SK-N-SH (cell line): Measurements from ENCODE around the gene CENPO. TPM values are rescaled to one million over a fixed set of nuclear protein-coding genes. Genes with fewer than 3 reads are reported as not detected.
A peak's percentile ranks its signal among the peaks of the same experiment; 100 is the strongest.

ENCODE experiments used
- CTCF ChIA-PET: fragments of 300-600, 350-600 bp; formaldehyde crosslinking; extraction: SDS; loops from one replicate; lab custom pipeline; 2021; lab: Yijun Ruan, JAX
- POLR2A ChIA-PET: fragments of 350-600 bp; sonication (Branson Sonifier 250); formaldehyde crosslinking; extraction: SDS; loops from one replicate; lab custom pipeline; 2020; ENCODE audit warnings: antibody characterized with exemption, inconsistent platforms; lab: Yijun Ruan, JAX
- DNase-seq: peaks from one replicate; pipeline ENCODE4 v3.0.0; 2012
- H2AFZ ChIP-seq: fragments of 200-600 bp; sonication (generic); 2 replicates; pipeline ENCODE4 v1.8.1; 2016; ENCODE audit warnings: antibody characterized with exemption, mild to moderate bottlenecking, low read depth
- H3F3A ChIP-seq: fragments of 200-600 bp; sonication (generic); replicated peaks from 2 replicates; pipeline ENCODE3; 2016; ENCODE audit warnings: antibody characterized with exemption, mild to moderate bottlenecking; ENCODE audit not compliant: insufficient read depth
- H3K27ac ChIP-seq, 2 experiments: fragments of 200-500 bp in 1 of 2; fragments of 200-600 bp in 1 of 2; sonication (Bioruptor generic) in 1 of 2; sonication (generic), shearing (Covaris generic) in 1 of 2; 2 replicates each; pipeline versions ENCODE4 v1.5.1 to v1.6.1; 2014 to 2016; ENCODE audit warnings: low read depth in 2 of 2, inconsistent platforms in 1 of 2, low read length in 1 of 2, mild to moderate bottlenecking in 1 of 2, mixed read lengths in 1 of 2
- H3K27me3 ChIP-seq: fragments of 200-600 bp; sonication (generic), shearing (Covaris generic); 2 replicates; pipeline ENCODE4 v1.6.1; 2016; ENCODE audit warnings: mixed run types; ENCODE audit not compliant: insufficient read depth
- H3K36me3 ChIP-seq, 2 experiments: fragments of 200-500 bp in 1 of 2; fragments of 200-600 bp in 1 of 2; sonication (Bioruptor generic) in 1 of 2; sonication (generic) in 1 of 2; replicated peaks in 1 of 2; 2 replicates each; pipeline versions ENCODE3 to v1.5.1; 2014 to 2016; ENCODE audit warnings: low read length in 1 of 2, mild to moderate bottlenecking in 1 of 2; ENCODE audit not compliant: insufficient read depth in 2 of 2, control insufficient read depth in 1 of 2
- H3K4me1 ChIP-seq, 2 experiments: fragments of 200-500 bp in 1 of 2; fragments of 200-600 bp in 1 of 2; sonication (Bioruptor generic) in 1 of 2; sonication (generic), shearing (Covaris generic) in 1 of 2; 2 replicates each; pipeline versions ENCODE4 v1.5.1 to v1.6.1; 2014 to 2016; ENCODE audit warnings: low read depth in 1 of 2, low read length in 1 of 2, mixed run types in 1 of 2; ENCODE audit not compliant: insufficient read depth in 2 of 2, control insufficient read depth in 1 of 2
- H3K4me2 ChIP-seq: fragments of 200-600 bp; sonication (generic), shearing (Covaris generic); 2 replicates; pipeline ENCODE4 v1.6.1; 2017; ENCODE audit warnings: mixed run types
- H3K4me3 ChIP-seq, 2 experiments: fragments of 200-500 bp in 1 of 2; fragments of 200-600 bp in 1 of 2; sonication (Bioruptor generic) in 1 of 2; sonication (generic), shearing (Covaris generic) in 1 of 2; 2 replicates each; pipeline versions ENCODE4 v1.5.1 to v1.8.1; 2014 to 2016; ENCODE audit warnings: low read depth in 2 of 2, inconsistent platforms in 1 of 2, low read length in 1 of 2, mild to moderate bottlenecking in 1 of 2, mixed read lengths in 1 of 2, moderate library complexity in 1 of 2
- H3K79me2 ChIP-seq: fragments of 200-600 bp; sonication (generic); 2 replicates; pipeline ENCODE4 v1.8.1; 2017; ENCODE audit warnings: mild to moderate bottlenecking; ENCODE audit not compliant: insufficient read depth
- H3K9ac ChIP-seq: fragments of 200-600 bp; sonication (generic); 2 replicates; pipeline ENCODE4 v1.6.1; 2017; ENCODE audit warnings: mixed run types
- H3K9me2 ChIP-seq: fragments of 200-600 bp; sonication (generic); 2 replicates; pipeline ENCODE4 v1.6.1; 2017; ENCODE audit warnings: mixed run types
- H3K9me3 ChIP-seq: fragments of 200-600 bp; sonication (generic); 2 replicates; pipeline ENCODE4 v1.6.1; 2017; ENCODE audit warnings: mixed run types, mild to moderate bottlenecking, moderate library complexity
- H4K20me1 ChIP-seq: fragments of 200-600 bp; sonication (generic); 2 replicates; pipeline ENCODE4 v1.6.1; 2017; ENCODE audit warnings: mild to moderate bottlenecking, mixed run types; ENCODE audit not compliant: insufficient read depth
- CHD2 ChIP-seq: fragments of 150-350 bp; IDR thresholded peaks from 2 replicates; pipeline ENCODE4 v1.6.1; 2018; ENCODE audit warnings: low read length; ENCODE audit not compliant: partially characterized antibody
- EP300 ChIP-seq, 2 experiments: IDR thresholded peaks; 2 replicates each; pipeline versions ENCODE4 v1.4.0 to v1.6.1; 2012; ENCODE audit warnings: borderline replicate concordance in 1 of 2, low read depth in 1 of 2, low read length in 1 of 2
- FOSL2 ChIP-seq: IDR thresholded peaks from 2 replicates; pipeline ENCODE4 v1.4.0; 2012; ENCODE audit warnings: low read depth, mild to moderate bottlenecking, moderate library complexity, borderline replicate concordance
- FOXJ3 ChIP-seq: sonication (generic); formaldehyde crosslinking; IDR thresholded peaks from 2 replicates; pipeline ENCODE4 v1.5.1; 2020; ENCODE audit warnings: mild to moderate bottlenecking, missing genetic modification reagents
- FOXM1 ChIP-seq: IDR thresholded peaks from 2 replicates; pipeline ENCODE4 v1.4.0; 2012; ENCODE audit warnings: low read depth, mild to moderate bottlenecking
- GABPA ChIP-seq: IDR thresholded peaks from 2 replicates; pipeline ENCODE4 v1.4.0; 2012; ENCODE audit warnings: low read depth, mild to moderate bottlenecking
- GATA2 ChIP-seq: sonication (generic); formaldehyde crosslinking; IDR thresholded peaks from 2 replicates; pipeline ENCODE4 v1.5.0; 2020; ENCODE audit warnings: mild to moderate bottlenecking, missing genetic modification reagents
- JUND ChIP-seq: IDR thresholded peaks from 2 replicates; pipeline ENCODE4 v1.4.0; 2012
- MEF2A ChIP-seq: IDR thresholded peaks from 2 replicates; pipeline ENCODE4 v1.4.0; 2012; ENCODE audit warnings: low read depth, borderline replicate concordance
- MXI1 ChIP-seq: IDR thresholded peaks from 2 replicates; pipeline ENCODE4 v1.6.1; 2012; ENCODE audit warnings: mild to moderate bottlenecking, low read depth, low read length, improper control_type of control experiment
- NFIC ChIP-seq: IDR thresholded peaks from 2 replicates; pipeline ENCODE4 v1.4.0; 2012; ENCODE audit warnings: borderline replicate concordance
- NRF1 ChIP-seq: IDR thresholded peaks from 2 replicates; pipeline ENCODE4 v1.6.1; 2012; ENCODE audit warnings: low read depth, mild to moderate bottlenecking, low read length
- POLR2AphosphoS5 ChIP-seq: IDR thresholded peaks from 2 replicates; pipeline ENCODE4 v1.6.1; 2012; ENCODE audit warnings: low read depth, low read length
- RAD21 ChIP-seq: IDR thresholded peaks from 2 replicates; pipeline ENCODE4 v1.6.1; 2012; ENCODE audit warnings: mild to moderate bottlenecking, low read length
- RCOR1 ChIP-seq: fragments of 150-350 bp; IDR thresholded peaks from 2 replicates; pipeline ENCODE4 v1.6.1; 2017; ENCODE audit warnings: antibody characterized with exemption, low read length
- RFX5 ChIP-seq: IDR thresholded peaks from 2 replicates; pipeline ENCODE4 v1.6.1; 2012; ENCODE audit warnings: mild to moderate bottlenecking, improper control_type of control experiment, low read length
- RXRA ChIP-seq: IDR thresholded peaks from 2 replicates; pipeline ENCODE4 v1.4.0; 2012; ENCODE audit warnings: low read depth, mild to moderate bottlenecking, borderline replicate concordance
- SIN3A ChIP-seq: IDR thresholded peaks from 2 replicates; pipeline ENCODE4 v1.6.1; 2012; ENCODE audit warnings: low read depth, mild to moderate bottlenecking, low read length, moderate library complexity, borderline replicate concordance
- SMC3 ChIP-seq: IDR thresholded peaks from 2 replicates; pipeline ENCODE4 v1.6.1; 2012; ENCODE audit warnings: low read depth, low read length, improper control_type of control experiment
- TAF1 ChIP-seq: IDR thresholded peaks from 2 replicates; pipeline ENCODE4 v1.6.1; 2012; ENCODE audit warnings: low read depth, mild to moderate bottlenecking, low read length, moderate library complexity, borderline replicate concordance
- TCF12 ChIP-seq: IDR thresholded peaks from 2 replicates; pipeline ENCODE4 v1.4.0; 2012
- TEAD4 ChIP-seq: IDR thresholded peaks from 2 replicates; pipeline ENCODE4 v1.4.0; 2012; ENCODE audit warnings: mild to moderate bottlenecking, borderline replicate concordance; ENCODE audit not compliant: insufficient read depth
- YY1 ChIP-seq: IDR thresholded peaks from 2 replicates; pipeline ENCODE4 v1.4.0; 2012; ENCODE audit warnings: low read depth, mild to moderate bottlenecking
- WGBS: methylation state at CpG from one replicate; pipeline ENCODE4 v1.1.6; 2017; ENCODE audit warnings: low lambda C conversion rate; 5-methylcytosine and 5-hydroxymethylcytosine counted together
- polyA plus RNA-seq, 3 experiments: library from polyadenylated mRNA; depleted of rRNA; stranded (reverse); fragments of >200 nt; gene quantifications; 2 replicates each; pipeline ENCODE4 v1.2.3, GENCODE V29; 2012
- TF ChIP-seq, protein P1 (sequence below): IDR thresholded peaks from 2 replicates; pipeline ENCODE4; 2012
- TF ChIP-seq, protein P2 (sequence below): fragments of 150-350 bp; IDR thresholded peaks from 2 replicates; pipeline ENCODE4 v1.6.1; 2016; ENCODE audit warnings: mild to moderate bottlenecking, low read depth, low read length
- TF ChIP-seq, protein P3 (sequence below): IDR thresholded peaks from 2 replicates; pipeline ENCODE4 v1.4.0; 2012; ENCODE audit warnings: low read depth
- TF ChIP-seq, protein P4 (sequence below): fragments of 150-350 bp; IDR thresholded peaks from 2 replicates; pipeline ENCODE4 v1.6.1; 2017; ENCODE audit warnings: antibody characterized with exemption, low read length, low read depth, borderline replicate concordance
- TF ChIP-seq, protein P5 (sequence below): IDR thresholded peaks from 2 replicates; pipeline ENCODE4 v1.4.0; 2012; ENCODE audit warnings: low read depth, borderline replicate concordance
- TF ChIP-seq, protein P6 (sequence below): IDR thresholded peaks from 2 replicates; pipeline ENCODE4 v1.4.0; 2012; ENCODE audit warnings: low read depth, borderline replicate concordance

CENPO gene
- polyA plus RNA-seq, 1 of the 3 experiments (the other 2 are of a cell fraction) = 18.3 TPM

DNA sequence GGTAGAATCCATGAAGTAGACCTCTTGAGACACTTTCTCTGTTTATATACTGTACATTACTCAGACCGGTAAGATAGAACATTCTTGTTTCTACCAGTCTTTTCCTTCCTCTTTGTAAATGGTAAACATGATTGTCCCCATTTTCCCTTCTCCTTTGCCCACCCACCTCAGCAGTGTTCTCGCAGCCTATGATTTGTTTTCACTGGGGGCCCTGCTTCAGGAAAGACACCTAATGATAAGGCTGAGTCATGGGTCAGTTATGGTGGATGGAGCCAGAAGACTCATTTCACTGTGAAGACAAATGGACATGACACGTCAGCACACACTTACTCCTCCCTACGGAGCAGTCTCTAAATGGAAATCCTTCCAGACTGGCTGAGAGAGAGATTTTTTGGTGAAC lies 23.7 kb downstream of the CENPO start:
- no peaks in the 10 kb centered on the region for H4K20me1 ChIP-seq
- H3K4me3 ChIP-seq = no peak overlapping the region
- H3K4me2 ChIP-seq = peak overlapping the region; percentile 1
- H3K27me3 ChIP-seq = no peaks in the 10 kb centered on the region
- peak overlapping the region in 1 of 2 experiments; percentile 71; a peak in 3 of 4 replicates for H3K27ac ChIP-seq
- no peaks in the 10 kb centered on the region for H3K9me2 ChIP-seq
- H3K9me3 ChIP-seq = no peaks in the 10 kb centered on the region
- peaks cover 48% of the 10 kb centered on the region for H3K79me2 ChIP-seq
- ChIA-PET CTCF (interaction anchor here (0.8 to 12.4 kb wide), 2 partner anchors 10 to 18 kb away, joined by 3 to 132 read pairs; no protein-coding TSS in a partner anchor), POLR2A (interaction anchor here (0.6 kb wide), 1 partner anchor 868 kb away, joined by 3 read pairs; no protein-coding TSS in a partner anchor)
- peaks cover 4 to 15% of the 10 kb centered on the region in 2 experiments; a peak in 2 of 4 replicates for H3K4me1 ChIP-seq
- H3K9ac ChIP-seq = peak overlapping the region; percentile 5; the same call in 1 of the 2 replicates
- no peak overlapping the region; the same call in 1 of the 2 replicates for H2AFZ ChIP-seq
- H3K36me3 ChIP-seq = peaks cover 49 to 61% of the 10 kb centered on the region in 2 experiments
- 30% methylated on average over 4 of the region's 4 CpGs for WGBS
- peaks cover 9% of the 10 kb centered on the region for H3F3A ChIP-seq
- peak; percentile 21 for DNase-seq
- peak; percentile 59; the same call in 1 of the 2 replicates for TF ChIP-seq NFIC
- no peak for TF ChIP-seq MEF2A
- peak; percentile 44; the same call in 1 of the 2 replicates for TF ChIP-seq POLR2AphosphoS5
- no peak for TF ChIP-seq GABPA
- no peak for TF ChIP-seq RFX5
- peak; percentile 82 for TF ChIP-seq JUND
- no peak for TF ChIP-seq YY1
- TF ChIP-seq CHD2 = no peak
- TF ChIP-seq, protein P1, sequence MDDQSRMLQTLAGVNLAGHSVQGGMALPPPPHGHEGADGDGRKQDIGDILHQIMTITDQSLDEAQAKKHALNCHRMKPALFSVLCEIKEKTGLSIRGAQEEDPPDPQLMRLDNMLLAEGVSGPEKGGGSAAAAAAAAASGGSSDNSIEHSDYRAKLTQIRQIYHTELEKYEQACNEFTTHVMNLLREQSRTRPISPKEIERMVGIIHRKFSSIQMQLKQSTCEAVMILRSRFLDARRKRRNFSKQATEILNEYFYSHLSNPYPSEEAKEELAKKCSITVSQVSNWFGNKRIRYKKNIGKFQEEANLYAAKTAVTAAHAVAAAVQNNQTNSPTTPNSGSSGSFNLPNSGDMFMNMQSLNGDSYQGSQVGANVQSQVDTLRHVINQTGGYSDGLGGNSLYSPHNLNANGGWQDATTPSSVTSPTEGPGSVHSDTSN = peak; percentile 88
- TF ChIP-seq, protein P2, sequence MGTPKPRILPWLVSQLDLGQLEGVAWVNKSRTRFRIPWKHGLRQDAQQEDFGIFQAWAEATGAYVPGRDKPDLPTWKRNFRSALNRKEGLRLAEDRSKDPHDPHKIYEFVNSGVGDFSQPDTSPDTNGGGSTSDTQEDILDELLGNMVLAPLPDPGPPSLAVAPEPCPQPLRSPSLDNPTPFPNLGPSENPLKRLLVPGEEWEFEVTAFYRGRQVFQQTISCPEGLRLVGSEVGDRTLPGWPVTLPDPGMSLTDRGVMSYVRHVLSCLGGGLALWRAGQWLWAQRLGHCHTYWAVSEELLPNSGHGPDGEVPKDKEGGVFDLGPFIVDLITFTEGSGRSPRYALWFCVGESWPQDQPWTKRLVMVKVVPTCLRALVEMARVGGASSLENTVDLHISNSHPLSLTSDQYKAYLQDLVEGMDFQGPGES = no peak
- TF ChIP-seq, protein P3, sequence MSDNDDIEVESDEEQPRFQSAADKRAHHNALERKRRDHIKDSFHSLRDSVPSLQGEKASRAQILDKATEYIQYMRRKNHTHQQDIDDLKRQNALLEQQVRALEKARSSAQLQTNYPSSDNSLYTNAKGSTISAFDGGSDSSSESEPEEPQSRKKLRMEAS = 0 out of 2 replicates have a peak, but pooled peaks have one; percentile 29
- peak; percentile 78; the same call in 1 of the 2 replicates for TF ChIP-seq FOSL2
- TF ChIP-seq, protein P4, sequence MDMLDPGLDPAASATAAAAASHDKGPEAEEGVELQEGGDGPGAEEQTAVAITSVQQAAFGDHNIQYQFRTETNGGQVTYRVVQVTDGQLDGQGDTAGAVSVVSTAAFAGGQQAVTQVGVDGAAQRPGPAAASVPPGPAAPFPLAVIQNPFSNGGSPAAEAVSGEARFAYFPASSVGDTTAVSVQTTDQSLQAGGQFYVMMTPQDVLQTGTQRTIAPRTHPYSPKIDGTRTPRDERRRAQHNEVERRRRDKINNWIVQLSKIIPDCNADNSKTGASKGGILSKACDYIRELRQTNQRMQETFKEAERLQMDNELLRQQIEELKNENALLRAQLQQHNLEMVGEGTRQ = no peak
- TF ChIP-seq RAD21 = no peak
- no peak; a peak in 1 of 4 replicates for TF ChIP-seq EP300 (IDR thresholded peaks at IDR 0.05; ENCODE audit: borderline replicate concordance in 1 of 2, low read depth in 1 of 2, low read length in 1 of 2)
- no peak for TF ChIP-seq MXI1
- peak; percentile 68 for TF ChIP-seq TCF12
- TF ChIP-seq RXRA = no peak; the same call in 1 of the 2 replicates
- TF ChIP-seq TAF1 = no peak
- TF ChIP-seq NRF1 = no peak
- TF ChIP-seq, protein P5, sequence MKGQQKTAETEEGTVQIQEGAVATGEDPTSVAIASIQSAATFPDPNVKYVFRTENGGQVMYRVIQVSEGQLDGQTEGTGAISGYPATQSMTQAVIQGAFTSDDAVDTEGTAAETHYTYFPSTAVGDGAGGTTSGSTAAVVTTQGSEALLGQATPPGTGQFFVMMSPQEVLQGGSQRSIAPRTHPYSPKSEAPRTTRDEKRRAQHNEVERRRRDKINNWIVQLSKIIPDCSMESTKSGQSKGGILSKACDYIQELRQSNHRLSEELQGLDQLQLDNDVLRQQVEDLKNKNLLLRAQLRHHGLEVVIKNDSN = no peak
- no peak for TF ChIP-seq GATA2 (CRISPR knock-in tag)
- TF ChIP-seq FOXM1 = no peak
- no peak for TF ChIP-seq FOXJ3 (CRISPR knock-in tag)
- TF ChIP-seq, protein P6, sequence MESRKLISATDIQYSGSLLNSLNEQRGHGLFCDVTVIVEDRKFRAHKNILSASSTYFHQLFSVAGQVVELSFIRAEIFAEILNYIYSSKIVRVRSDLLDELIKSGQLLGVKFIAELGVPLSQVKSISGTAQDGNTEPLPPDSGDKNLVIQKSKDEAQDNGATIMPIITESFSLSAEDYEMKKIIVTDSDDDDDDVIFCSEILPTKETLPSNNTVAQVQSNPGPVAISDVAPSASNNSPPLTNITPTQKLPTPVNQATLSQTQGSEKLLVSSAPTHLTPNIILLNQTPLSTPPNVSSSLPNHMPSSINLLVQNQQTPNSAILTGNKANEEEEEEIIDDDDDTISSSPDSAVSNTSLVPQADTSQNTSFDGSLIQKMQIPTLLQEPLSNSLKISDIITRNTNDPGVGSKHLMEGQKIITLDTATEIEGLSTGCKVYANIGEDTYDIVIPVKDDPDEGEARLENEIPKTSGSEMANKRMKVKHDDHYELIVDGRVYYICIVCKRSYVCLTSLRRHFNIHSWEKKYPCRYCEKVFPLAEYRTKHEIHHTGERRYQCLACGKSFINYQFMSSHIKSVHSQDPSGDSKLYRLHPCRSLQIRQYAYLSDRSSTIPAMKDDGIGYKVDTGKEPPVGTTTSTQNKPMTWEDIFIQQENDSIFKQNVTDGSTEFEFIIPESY = no peak
- TF ChIP-seq RCOR1 = no peak
- no peak for TF ChIP-seq SIN3A
- TF ChIP-seq SMC3 = no peak
- TF ChIP-seq TEAD4 = peak; percentile 44; the same call in 1 of the 2 replicates
